Hematopoietic multipotent progenitor cell treated with erythropoietin and hydrocortisone succinate and interleukin-3 and kit ligand, for 4 days (in vitro differentiated cells): ENCODE data around the gene ABCC8.

Experiments
- DNase-seq: peaks from one replicate; pipeline ENCODE4 v3.0.0-alpha.2; 2015

Gene ABCC8

GRCh38 chr11:17384002-17384511 lies 92.6 kb downstream of the ABCC8 start:
- DNase-seq: peak; percentile 93

GRCh38 chr11:17383461-17383860 lies 93.2 kb downstream of the ABCC8 start:
- peak; percentile 36 for DNase-seq

- DNase-seq: no peak
These were observed 94.5 kb downstream of the ABCC8 start for GRCh38 chr11:17382046-17382728.

GRCh38 chr11:17381156-17381555 lies 95.5 kb downstream of the ABCC8 start:
- no peak for DNase-seq

- DNase-seq: no peak
These were observed 97.1 kb downstream of the ABCC8 start for GRCh38 chr11:17379383-17380180.

GRCh38 chr11:17378655-17379054 lies 98.0 kb downstream of the ABCC8 start:
- no peak for DNase-seq

- DNase-seq: no peak
These were observed 100.2 kb downstream of the ABCC8 start for GRCh38 chr11:17376493-17376892.

- DNase-seq: no peak
These were observed 101.1 kb downstream of the ABCC8 start for GRCh38 chr11:17375547-17375946.

GRCh38 chr11:17371614-17372013 lies 105.0 kb downstream of the ABCC8 start:
- peak; percentile 40 for DNase-seq

GRCh38 chr11:17369684-17370243 lies 106.9 kb downstream of the ABCC8 start:
- no peak for DNase-seq

- no peak for DNase-seq
These were observed 107.6 kb downstream of the ABCC8 start for GRCh38 chr11:17369094-17369493.

- DNase-seq: no peak
These were observed 108.1 kb downstream of the ABCC8 start for GRCh38 chr11:17368551-17368950.

GRCh38 chr11:17366495-17366894 lies 110.2 kb downstream of the ABCC8 start:
- no peak for DNase-seq

- peak; percentile 93 for DNase-seq
These were observed 122.0 kb downstream of the ABCC8 start for GRCh38 chr11:17354601-17354991.

GRCh38 chr11:17353821-17354600 lies 122.6 kb downstream of the ABCC8 start:
- no peak for DNase-seq

- DNase-seq: peak; percentile 89
These were observed 123.5 kb downstream of the ABCC8 start for GRCh38 chr11:17352950-17353820.

GRCh38 chr11:17351510-17352176 lies 125.0 kb downstream of the ABCC8 start, which contains the start of gene NCR3LG1:
TSS of gene NCR3LG1 (plus strand) at chr11:17351800. CDS start at chr11:17351970, 170 bp downstream.
- DNase-seq: peak; percentile 83

GRCh38 chr11:17351172-17351509 lies 125.5 kb downstream of the ABCC8 start:
- DNase-seq: no peak

GRCh38 chr11:17350455-17351171 lies 126.0 kb downstream of the ABCC8 start:
- DNase-seq: peak; percentile 30

GRCh38 chr11:17347676-17348075 lies 129.0 kb downstream of the ABCC8 start:
- no peak for DNase-seq

- DNase-seq: peak; percentile 29
These were observed 132.7 kb downstream of the ABCC8 start for GRCh38 chr11:17343907-17344306.
